ENCODE results near the gene CDC14B.

- TF ChIP-seq CTCF (IDR thresholded peaks at IDR 0.05) (no peak), POLR2A (IDR thresholded peaks at IDR 0.05) (no peak)
Measured at GRCh38 chr9:96587338-96588315, 32.0 kb downstream of the CDC14B start.
